AG04449 (cell line): Measurements from ENCODE around the gene SMLR1.

ENCODE experiments used
- CTCF ChIA-PET: fragments of 350-600 bp; formaldehyde crosslinking; extraction: SDS; loops from one replicate; lab custom pipeline; 2021; ENCODE audit warnings: antibody characterized with exemption; lab: Yijun Ruan, JAX
- POLR2A ChIA-PET: fragments of 400-600, 350-600 bp; formaldehyde crosslinking; extraction: SDS; loops from one replicate; lab custom pipeline; 2020; ENCODE audit warnings: antibody characterized with exemption, inconsistent platforms; lab: Yijun Ruan, JAX
- DNase-seq: peaks from one replicate; pipeline ENCODE4 v3.0.0-alpha.2; 2010; ENCODE audit warnings: low read depth, low spot score
- H3K4me3 ChIP-seq: 2 replicates; pipeline ENCODE4 v1.5.1; 2011; ENCODE audit warnings: low read depth, mild to moderate bottlenecking, control low read depth, low read length
- TF ChIP-seq, protein P1 (sequence below): IDR thresholded peaks from one replicate; pipeline ENCODE4 v1.5.1; 2011; ENCODE audit warnings: mild to moderate bottlenecking, moderate library complexity, low read length, control low read depth, inconsistent platforms; ENCODE audit not compliant: insufficient read depth; ENCODE audit errors: missing control alignments

SMLR1 gene

DNA sequence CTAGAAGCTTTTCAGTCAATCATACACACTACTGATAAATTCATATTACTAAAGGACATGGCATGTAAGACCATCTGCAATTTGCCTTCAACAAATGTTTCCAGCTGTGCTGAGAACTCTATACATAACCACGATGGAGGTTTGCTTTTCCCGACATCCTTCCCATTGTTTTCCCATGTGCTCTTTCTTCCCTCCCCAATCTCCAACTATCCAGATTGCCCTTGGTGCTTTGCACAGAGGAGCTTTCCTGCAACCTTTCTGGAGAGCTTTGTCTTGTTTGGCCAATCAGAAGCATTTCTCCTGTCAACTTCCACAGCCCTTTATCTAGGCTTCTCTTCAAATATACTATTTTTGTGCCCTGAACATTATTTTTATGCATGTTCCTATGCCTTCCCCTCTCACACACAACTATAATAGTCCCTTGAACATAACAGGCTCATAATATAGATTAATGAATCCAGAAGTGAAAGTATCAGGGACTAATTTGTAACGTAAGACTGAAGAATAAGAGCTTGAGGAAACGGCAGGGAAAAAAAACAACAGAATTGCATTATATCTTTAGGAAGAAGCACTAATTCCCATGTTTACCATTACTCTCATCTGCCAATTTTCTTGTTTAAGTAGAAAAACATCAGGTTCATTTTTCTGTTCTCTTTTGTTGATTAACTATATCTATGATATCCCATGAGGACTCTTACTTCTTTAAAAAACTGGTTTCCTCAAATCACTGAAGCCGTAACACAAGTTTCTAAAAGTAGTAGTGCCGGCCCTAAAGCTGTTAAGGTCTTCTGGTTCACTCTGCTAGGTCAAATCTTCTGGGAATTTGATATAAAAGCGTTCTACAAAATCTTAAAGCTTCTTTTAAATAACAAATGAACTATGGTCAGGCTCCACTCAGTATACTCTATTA lies 20.1 kb downstream of the SMLR1 start:
- TF ChIP-seq, protein P1, sequence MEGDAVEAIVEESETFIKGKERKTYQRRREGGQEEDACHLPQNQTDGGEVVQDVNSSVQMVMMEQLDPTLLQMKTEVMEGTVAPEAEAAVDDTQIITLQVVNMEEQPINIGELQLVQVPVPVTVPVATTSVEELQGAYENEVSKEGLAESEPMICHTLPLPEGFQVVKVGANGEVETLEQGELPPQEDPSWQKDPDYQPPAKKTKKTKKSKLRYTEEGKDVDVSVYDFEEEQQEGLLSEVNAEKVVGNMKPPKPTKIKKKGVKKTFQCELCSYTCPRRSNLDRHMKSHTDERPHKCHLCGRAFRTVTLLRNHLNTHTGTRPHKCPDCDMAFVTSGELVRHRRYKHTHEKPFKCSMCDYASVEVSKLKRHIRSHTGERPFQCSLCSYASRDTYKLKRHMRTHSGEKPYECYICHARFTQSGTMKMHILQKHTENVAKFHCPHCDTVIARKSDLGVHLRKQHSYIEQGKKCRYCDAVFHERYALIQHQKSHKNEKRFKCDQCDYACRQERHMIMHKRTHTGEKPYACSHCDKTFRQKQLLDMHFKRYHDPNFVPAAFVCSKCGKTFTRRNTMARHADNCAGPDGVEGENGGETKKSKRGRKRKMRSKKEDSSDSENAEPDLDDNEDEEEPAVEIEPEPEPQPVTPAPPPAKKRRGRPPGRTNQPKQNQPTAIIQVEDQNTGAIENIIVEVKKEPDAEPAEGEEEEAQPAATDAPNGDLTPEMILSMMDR, result no peak
- H3K4me3 ChIP-seq, result no peak overlapping the region
- POLR2A ChIA-PET, result no interaction called here
- CTCF ChIA-PET, result interaction anchor here (0.8 to 2.3 kb wide), 6 partner anchors 9 to 554 kb away, joined by 3 to 11 read pairs (median 5); no protein-coding TSS in a partner anchor
- DNase-seq, result no peak

DNA sequence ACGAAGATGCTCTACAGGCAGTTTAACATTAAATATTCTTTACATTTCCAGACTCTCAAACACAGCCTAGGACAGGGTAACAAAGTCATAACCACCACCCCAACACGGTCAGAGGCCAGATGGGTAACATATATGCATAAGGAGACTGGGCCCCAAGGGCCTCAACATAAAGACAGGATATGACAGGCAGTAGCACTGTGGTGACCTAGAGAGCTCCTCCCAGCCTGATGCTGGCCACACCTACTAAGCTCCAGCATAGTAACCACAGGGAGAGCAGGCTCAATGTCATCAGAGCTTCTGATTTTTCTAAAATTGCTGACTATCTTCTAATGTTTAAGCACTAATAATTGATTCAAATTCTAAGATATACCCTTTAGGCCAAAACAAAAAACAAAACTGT lies 21.7 kb downstream of the SMLR1 start:
- POLR2A ChIA-PET, result no interaction called here

GRCh38 chr6:130849594-130849993 lies 22.4 kb downstream of the SMLR1 start:
- ChIA-PET CTCF (interaction anchor here (1.0 kb wide), 1 partner anchor 8 kb away, joined by 4 read pairs; no protein-coding TSS in a partner anchor), POLR2A (no interaction called here)
- H3K4me3 ChIP-seq, result no peak overlapping the region
- TF ChIP-seq, protein P1, result no peak
- DNase-seq, result no peak

More for the DNA sequence above, 21.7 kb downstream of the SMLR1 start:
- H3K4me3 ChIP-seq, result no peak overlapping the region
- TF ChIP-seq, protein P1, result no peak
- no peak for DNase-seq
- CTCF ChIA-PET, result interaction anchor here (0.6 kb wide), 1 partner anchor 555 kb away, joined by 3 read pairs; no protein-coding TSS in a partner anchor

GRCh38 chr6:130851026-130851425 lies 23.8 kb downstream of the SMLR1 start:
- POLR2A ChIA-PET, result no interaction called here
- CTCF ChIA-PET, result interaction anchor here (1.1 to 6.1 kb wide), 5 partner anchors 8 to 57 kb away, joined by 3 to 38 read pairs (median 3); no protein-coding TSS in a partner anchor
- TF ChIP-seq, protein P1, result no peak

GRCh38 chr6:130852844-130853554 lies 25.8 kb downstream of the SMLR1 start:
- TF ChIP-seq, protein P1, result no peak
- ChIA-PET POLR2A (no interaction called here), CTCF (interaction anchor here (1.1 to 6.1 kb wide), 3 partner anchors 10 to 32 kb away, joined by 4 to 38 read pairs (median 5); no protein-coding TSS in a partner anchor)
- no peak for DNase-seq
- H3K4me3 ChIP-seq, result no peak overlapping the region

More at GRCh38 chr6:130851026-130851425, 23.8 kb downstream of the SMLR1 start:
- DNase-seq, result no peak
- no peak overlapping the region for H3K4me3 ChIP-seq
